SHP77 (cell line): ENCODE measurements around the gene CTSL.
A peak's percentile ranks its signal among the peaks of the same experiment; 100 is the strongest.

ENCODE experiments used
- DNase-seq, 2 experiments: peaks; one replicate each; lab custom pipeline; 2025; lab: John Stamatoyannopoulos, UW

CTSL gene

DNA sequence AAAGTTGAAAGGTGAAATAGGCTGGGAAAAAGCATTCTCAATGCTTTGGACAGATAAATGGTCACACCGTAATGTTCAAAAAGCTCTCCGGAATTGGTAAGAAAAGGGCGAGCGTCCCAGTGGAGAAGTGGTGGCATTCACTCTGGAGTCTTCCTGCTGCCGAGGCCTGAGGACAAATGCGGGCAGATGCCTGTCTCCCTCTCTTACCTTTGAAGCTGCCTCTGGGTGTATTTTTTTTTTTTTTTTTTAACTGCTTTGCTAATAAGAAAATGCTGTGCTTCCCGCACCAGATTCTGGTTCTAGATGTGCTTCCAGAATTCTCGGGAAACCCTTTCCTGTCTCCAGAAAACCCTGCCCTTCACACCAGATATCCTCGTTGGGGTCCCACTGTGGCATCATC, 24.4 kb upstream of the CTSL start:
- DNase-seq: no peak

DNA sequence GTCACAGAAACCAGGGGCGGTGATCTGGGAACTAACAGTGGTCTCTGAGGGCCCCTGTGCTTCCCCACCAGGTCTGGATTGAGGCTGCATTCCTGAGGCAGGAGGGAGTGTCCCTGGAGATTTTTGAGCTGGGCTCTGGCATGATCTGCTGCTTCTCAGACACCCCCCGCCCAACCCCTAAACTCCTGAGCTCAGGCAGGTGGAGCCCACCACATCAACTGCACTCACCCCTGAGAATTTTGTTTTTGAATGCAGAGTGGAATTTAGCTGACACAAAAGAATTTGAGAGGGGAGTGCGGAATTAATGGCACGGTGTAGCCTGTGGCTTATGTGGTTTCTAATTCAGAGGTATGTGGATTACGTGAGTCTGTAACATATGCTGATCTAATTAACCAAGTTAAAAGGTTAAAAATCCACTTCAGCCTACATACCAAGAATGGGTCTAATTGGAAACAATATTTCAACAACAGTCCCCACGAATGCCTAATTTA, 23.9 kb upstream of the CTSL start:
- no peak for DNase-seq

DNA sequence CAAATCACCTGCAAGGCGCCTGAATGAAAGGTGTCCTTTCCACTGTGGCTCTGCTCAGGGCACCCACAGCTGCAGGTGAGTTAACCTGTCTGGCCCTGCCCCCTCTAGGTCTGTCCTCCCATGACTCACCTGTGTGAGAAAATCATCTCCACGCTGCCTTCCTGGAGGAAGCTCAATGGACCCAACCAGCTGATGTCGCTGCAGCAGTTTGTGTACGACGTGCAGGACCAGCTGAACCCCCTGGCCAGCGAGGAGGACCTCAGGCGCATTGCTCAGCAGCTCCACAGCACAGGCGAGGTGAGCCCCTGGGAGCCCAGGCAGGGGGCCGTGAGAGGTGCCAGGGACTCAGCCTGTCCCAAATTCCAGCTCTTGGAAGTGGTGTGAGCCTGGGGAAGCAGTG, 23.0 kb upstream of the CTSL start:
- DNase-seq: no peak

DNA sequence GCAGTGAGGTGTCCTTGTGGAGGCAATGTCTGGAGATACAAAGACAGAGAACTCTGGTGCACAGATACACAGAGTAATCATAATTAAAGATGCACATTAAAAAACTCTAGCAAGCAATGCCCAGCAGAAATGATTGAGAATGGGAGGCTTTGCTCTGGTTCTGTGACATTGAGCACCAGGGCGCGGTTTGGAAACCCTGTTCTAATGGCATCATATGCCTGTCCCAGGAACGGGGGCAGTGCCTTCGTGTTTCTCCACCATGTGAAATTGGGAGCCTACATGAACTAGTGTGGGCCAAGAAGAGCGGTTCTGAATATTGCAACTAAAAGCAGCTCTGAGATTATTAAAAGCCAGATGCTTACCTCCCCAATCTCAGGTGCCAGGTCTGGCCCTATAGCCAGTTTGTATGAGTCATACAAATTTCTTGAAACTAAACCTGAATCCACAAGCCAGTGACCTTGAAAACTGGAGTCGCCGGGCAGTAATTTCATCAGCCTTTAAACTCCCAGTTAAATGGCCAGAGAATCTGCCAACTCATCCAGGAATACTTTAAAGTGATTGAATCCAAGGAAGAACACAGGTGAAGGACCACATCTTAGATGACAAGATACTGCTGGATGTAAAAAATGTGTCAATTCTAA, 22.2 kb upstream of the CTSL start:
- DNase-seq: no peak

DNA sequence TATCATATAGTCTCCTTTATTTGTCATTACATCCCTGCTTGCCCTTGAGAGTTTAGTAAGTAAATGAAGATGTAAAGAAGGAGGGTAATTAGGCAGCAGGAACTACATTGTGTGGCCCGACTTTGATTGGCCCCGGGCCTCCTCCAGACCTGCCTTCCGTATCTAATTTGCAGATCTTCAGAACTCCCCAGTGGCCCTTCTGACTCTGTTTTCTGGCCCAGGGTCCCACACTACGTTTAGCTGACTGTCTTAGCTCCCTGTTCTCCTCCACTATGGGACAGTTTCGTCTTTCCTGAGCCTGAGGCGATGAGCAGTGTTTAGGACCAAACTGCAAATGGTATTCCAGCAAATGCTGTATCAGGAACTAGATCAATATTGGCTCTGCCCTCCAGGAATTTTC, 21.6 kb upstream of the CTSL start:
- DNase-seq: no peak

DNA sequence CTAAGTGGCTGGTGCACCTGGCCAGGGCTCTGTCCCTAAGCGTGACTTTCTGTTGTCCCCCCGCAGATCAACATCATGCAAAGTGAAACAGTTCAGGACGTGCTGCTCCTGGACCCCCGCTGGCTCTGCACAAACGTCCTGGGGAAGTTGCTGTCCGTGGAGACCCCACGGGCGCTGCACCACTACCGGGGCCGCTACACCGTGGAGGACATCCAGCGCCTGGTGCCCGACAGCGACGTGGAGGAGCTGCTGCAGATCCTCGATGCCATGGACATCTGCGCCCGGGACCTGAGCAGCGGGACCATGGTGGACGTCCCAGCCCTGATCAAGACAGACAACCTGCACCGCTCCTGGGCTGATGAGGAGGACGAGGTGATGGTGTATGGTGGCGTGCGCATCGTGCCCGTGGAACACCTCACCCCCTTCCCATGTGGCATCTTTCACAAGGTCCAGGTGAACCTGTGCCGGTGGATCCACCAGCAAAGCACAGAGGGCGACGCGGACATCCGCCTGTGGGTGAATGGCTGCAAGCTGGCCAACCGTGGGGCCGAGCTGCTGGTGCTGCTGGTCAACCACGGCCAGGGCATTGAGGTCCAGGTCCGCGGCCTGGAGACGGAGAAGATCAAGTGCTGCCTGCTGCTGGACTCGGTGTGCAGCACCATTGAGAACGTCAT, 19.7 kb upstream of the CTSL start:
- DNase-seq: no peak

DNA sequence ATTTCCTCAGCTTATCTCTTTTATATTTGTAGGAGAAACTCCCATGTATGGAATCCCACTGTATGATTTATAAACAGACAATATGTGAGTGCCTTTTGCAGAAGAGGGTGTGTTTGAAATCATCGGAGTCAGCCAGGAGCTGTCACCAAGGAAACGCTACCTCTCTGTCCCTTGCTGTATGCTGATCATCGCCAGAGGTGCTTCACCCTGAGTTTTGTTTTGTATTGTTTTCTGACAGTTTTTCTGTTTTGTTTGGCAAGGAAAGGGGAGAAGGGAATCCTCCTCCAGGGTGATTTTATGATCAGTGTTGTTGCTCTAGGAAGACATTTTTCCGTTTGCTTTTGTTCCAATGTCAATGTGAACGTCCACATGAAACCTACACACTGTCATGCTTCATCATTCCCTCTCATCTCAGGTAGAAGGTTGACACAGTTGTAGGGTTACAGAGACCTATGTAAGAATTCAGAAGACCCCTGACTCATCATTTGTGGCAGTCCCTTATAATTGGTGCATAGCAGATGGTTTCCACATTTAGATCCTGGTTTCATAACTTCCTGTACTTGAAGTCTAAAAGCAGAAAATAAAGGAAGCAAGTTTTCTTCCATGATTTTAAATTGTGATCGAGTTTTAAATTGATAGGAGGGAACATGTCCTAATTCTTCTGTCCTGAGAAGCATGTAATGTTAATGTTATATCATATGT, 18.0 kb upstream of the CTSL start:
- DNase-seq: no peak

DNA sequence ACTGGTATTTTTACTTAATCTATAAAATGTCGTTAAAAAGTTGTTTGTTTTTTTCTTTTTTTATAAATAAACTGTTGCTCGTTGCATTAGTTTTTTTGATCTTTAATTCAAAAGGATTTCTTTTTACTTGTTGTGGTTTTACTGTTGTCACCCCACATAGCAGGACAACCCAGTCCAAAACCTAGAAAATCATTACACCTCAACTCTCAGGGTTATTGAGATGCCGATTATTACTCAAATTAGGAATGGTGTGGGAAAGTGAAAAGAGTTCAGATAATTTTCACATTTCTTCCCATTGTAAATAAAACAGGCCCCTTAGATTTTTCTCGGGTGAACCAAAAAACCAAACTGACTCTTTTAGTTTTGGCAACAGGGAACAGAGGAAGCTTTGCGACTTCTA, 17.4 kb upstream of the CTSL start:
- DNase-seq: no peak

DNA sequence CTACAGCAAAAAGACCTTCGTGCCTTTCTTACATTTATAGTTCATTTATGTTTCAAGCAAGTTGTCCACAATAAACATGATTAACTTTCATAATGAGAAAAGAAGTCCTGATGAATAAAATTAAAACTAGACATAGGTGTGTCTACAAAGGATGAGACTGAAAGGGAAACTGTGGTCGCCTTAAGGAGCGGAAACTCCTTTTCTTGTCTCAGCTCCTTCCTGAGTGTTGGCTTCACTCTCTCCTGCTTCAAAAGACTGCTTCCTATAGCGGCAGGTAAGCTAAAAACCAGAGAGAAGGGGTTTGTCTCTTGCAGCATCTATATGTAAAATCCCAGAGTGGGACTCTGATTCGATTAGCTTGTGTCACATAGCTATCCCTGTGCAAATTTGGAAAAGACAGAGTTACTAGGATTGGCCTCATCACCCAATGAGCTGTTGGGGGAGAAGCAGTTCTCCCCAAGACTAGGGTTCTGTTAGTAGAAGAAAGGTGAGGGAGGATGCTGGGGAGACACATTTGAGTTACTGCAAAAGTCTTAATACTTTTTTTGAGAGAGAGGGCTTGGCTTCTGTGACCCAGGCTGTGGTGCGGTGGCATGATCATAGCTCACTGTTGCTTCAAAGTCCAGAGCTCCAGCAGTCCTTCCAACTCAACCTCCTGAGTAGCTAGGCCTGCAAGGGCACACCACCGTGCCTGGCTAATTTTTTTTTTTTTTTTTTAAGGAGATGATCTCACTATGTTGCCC, 16.8 kb upstream of the CTSL start:
- DNase-seq: no peak

DNA sequence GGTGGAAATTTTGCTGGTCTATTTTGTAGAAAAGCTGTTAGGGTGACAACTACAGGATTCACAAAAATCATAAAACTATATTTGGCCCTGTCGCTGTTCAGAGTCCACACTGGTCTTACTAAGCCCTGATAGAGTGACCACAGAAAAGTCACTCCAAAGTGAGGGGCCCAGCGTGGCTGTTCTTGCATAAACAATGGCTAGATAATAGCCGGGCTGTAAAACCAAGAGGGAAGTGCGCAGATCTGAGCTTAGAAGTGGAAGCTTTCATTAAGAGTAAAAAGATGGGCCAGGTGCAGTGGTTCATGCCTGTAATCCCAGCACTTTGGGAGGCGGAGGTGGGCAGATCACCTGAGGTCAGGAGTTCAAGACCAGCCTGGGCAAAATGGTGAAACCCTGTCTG, 15.5 kb upstream of the CTSL start:
- DNase-seq: no peak

DNA sequence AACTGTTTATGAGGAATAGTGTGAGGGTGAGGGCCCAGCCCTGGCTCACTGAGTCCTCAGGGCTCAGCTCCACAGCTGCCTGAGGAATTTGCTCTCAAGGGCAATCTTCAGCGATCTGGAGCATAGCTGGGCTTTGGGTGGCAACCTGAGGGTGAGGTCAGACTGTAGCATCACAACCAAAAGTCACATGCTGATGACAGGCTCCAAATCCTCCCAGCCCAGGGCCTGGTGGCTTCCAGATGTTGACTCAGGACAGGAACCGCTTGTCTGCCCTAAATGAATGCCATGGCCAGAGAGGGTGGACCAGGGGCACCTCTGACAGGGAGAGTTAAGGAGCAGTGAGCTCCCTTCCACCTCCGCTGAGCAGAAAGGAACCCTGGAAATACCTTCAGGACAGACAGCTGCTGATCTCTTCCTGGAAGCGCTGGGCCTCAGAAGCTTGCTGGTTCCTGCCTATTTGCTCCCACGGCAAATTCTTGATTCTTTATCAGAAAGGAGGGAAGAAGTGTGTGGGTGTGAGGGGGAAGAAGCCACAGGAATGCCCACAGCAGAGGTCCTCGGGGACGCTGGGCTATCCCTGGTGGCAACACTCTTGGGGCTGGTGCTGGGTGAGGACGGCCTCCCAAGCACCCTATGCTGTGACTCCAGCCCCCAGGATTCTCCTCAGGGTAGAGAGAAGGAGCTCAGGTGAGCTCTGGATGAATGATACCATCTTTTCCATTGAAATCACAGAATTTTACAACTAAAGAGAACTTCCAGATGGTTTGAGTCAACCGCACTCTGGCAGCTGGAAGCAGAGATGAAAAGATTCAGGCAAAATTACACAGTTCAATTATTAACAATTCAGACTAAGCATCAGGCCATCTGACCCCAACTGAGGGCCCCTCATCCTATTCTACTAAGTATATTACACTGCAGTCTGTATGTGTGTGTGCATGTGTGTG, 13.8 kb upstream of the CTSL start:
- DNase-seq: no peak

DNA sequence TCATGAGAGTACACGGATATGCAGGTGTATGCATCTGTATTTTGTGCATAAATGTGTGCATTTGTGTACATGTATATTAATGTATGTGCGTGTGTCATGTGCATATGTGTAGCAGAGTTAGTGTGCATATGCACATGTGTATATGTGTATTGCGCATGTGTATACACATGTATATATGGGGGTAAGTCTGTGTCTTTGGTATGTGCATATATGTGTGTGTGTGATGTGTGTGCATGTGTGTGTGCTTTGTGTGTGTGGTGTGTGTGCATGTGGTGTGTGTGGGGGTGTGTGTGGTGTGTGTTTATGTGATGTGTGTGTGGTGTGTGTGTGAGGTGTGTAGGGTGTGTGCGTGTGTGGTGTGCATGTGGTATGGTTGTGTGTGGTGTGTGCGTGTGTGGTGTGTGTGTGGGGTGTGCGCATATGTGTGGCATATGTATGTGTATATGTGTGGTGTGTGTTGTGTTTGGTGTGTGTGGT, 13.1 kb upstream of the CTSL start:
- DNase-seq: no peak

DNA sequence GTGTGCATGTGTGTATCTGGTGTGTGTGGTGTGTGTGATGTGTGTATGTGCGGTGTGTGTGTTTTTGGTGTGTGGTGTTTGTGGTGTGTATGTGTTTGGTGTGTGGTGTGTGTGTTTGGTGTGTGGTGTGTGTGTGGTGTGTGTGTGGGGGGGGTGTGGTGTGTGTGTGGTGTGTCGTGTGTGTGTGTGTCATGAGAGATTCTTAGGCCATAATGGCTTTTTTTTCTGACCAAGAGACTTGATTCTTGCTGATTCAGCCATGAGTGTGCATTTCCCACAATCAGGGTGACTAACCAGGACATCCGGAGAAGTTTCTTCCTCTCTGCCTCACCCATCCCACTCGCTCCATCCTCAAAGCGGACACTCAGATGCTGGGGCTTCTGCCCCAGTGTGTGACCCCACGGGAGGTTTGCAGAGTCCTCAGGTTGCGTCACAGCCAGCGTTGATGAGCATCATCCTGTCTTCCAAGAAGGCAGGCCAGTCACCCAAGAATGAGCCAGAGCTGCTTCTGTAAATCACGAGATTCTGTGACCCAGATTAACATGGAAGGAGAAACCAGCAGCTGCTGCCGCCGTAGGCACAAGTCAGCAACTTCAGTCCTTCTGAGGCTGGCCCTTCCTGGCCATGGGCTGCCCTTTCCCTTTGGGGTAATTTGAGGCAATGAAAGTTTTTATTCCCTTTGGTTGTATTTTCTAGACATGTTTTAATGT, 12.5 kb upstream of the CTSL start:
- no peak for DNase-seq

DNA sequence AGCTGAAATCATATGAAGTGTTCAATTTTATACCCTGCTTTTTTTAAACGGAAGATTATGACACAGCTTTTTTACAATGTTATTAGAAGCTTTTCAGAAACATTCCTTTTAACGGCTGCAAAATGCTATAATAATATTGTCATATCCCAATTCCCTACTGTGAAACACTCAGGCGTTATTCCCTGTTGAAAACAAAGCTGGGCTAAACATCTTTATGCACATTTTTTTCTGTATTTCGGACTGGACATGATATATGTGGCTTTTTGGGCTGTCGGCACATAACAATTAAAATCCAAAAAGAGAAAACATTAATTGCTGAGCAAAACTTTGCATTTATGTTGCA, 12.0 kb upstream of the CTSL start:
- no peak for DNase-seq

DNA sequence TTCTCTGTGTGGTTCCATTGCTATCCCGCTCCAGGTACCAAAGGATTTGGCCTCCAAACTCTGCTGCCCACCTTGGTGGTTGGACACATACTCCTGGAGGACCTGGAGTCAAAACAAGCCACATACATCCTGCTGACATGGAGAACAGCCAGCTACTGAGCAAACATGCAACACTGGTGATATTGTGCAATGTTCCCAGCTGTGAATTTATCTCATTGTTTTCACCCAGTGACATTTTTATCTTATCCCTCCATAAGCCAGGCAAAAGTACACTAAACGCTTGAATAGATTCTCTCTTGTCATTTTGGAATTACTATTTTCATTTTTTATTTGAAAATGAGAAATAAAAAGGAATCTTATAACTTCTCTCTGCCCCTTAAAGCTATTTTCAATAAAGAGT, 11.1 kb upstream of the CTSL start:
- DNase-seq: peak in 1 of 2 experiments; percentile 40

DNA sequence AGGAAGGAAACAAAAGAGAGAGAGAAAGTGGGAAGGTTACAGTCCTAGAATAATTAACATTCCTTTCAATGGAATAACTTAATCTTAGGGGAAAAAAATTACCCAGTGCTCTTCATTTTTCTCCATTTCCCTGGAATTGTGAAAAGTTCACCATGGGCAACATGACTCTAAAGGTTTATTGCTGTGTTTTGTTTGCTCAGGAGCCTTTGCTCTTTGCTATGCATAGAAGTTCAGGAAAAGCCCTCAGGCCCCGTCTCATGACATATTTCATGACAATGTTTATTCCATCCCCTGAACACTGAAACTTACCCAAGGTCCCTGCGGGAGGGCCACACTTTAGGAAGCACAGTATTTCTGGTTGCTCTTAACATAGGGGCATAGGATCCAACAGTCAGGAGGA, 9.8 kb upstream of the CTSL start:
- DNase-seq: no peak

DNA sequence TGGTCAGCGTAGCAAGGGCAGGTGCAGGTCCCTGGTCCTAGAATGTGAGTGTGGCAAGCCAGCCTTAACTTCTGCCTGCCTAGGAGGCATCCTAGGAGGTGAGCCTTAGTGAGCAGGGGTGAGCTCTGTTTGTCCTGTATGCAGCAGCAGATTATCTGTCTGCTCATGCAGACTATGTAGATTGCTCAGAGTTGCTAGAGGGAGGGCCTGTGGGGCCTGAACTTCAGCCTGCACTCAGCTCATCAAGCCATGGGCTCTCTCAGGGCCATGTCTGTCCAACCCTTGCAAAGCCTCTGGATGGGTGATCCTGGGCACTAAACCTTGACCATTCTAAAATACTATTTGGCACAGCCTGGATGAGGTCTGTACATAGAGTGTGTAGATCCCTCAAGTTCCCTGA, 8.5 kb upstream of the CTSL start:
- no peak for DNase-seq

DNA sequence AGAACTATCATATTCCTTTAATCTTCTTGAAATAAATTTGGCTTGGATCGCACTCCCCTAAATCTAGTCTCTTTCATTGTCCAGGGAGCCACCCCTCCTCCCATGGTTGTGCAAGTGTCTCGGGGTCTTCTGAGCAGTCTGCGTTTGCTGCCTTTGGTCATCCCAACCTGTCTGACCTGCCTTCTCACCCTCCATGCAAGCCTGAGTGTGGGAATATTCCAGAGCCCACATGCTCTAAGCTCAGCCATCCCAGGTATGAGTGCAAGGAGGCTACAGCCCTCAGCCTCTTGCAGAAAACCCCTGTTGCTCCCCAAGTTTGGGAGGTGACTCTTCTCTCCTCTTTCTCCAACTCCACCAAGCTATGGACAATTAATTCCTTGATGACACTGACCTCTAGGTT, 7.7 kb upstream of the CTSL start:
- no peak for DNase-seq

DNA sequence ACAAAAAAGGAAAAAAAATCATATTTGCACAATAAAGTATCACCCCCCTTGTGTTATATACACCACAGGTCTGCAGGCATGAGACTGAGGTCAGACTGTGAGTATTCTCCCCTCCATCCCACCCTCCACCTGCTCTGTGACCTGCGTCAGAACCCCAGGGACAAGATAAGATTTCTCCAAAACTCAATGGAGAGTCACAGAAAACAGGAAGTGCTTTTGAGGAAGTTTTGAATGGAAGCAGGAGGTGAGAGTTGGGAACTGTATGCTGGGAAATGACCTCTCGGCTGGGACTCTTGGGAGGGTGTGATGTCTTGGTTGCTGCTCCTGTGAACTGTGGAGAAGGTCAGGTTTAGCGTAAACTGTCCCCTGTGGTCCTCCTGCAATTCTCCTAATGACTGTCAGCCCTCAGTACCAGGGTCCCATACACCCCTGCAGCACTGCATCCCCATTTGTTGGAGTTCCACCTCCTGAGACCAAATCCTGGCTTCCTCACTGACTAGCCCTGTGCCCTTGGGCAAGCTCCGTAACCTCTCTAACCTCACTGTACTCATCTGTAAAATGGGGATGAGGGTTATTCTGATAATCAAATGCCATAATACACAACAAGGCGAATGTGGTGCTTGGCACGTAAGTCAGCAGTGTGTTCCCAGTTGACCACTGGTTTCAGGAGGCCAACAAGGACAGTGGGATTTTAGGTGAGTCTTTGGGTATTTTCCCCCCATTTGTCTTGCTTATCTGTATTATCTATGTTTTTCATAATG, 6.9 kb upstream of the CTSL start:
- no peak for DNase-seq

DNA sequence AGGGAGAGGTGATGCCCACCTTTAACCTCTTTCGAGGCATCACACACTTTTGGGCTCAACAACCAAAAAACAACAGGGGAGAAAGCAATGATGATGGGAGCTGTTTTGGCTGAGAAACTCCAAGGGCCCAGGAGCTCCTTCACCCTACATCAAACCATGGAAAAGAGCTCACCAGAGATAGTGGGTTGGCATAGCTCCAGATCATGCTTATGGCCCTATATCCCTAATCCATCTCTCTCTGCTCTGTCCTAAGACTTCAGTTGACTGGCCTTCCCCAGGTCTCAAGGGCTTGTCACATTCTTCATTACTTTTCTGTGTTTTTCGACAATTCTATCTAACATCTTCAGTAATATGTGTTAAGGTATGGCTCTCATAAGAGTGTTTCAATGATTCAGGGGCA, 5.7 kb upstream of the CTSL start:
- no peak for DNase-seq
